Stimulated activated CD8-positive, alpha-beta memory T cell treated with anti-CD3 and anti-CD28 coated beads, Interleukin-4, amount 100 ng/mL, for 4 hours (primary cell): ENCODE results near the gene SLC41A3.
"Not testable (repeated sequence)": the region's sequence is repeated elsewhere in the genome, so short reads cannot be mapped to it uniquely, and the experiment has no call there.

Source experiments
- DNase-seq, 2 donors: peaks; one replicate each; pipeline ENCODE4 v3.0.0-alpha.2; 2020; ENCODE audit warnings: low read depth in 2 of 2, low spot score in 1 of 2

The SLC41A3 gene

GRCh38 chr3:126084768-126085180 is 850 bp upstream of the SLC41A3 start:
- no peak for DNase-seq

DNA sequence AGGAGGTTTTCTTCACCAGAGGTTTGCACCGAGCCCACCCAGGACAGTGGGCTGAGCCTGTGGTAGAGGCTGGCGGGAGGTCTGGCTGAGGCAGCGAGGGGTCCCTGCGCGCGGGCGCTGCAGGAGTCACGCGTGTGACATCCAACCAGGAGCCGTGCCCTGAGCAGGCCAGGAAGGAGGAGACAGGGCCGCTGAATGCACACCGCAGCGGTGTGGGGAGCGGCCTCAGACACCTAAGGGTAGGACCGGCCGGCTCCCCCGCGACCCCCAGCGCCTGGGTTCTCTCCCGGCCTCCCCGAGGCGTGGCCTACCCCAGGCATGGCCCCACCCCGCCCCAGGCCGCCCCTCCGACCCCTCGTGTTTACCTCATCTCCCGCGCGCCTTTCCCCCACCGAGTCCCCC is 412 bp downstream of the SLC41A3 start:
- peak in 1 of 2 donors; percentile 16 for DNase-seq

GRCh38 chr3:126083138-126083445 is 832 bp downstream of the SLC41A3 start:
- DNase-seq: no peak

GRCh38 chr3:126082362-126083137 is 1.4 kb downstream of the SLC41A3 start:
- no peak for DNase-seq

DNA sequence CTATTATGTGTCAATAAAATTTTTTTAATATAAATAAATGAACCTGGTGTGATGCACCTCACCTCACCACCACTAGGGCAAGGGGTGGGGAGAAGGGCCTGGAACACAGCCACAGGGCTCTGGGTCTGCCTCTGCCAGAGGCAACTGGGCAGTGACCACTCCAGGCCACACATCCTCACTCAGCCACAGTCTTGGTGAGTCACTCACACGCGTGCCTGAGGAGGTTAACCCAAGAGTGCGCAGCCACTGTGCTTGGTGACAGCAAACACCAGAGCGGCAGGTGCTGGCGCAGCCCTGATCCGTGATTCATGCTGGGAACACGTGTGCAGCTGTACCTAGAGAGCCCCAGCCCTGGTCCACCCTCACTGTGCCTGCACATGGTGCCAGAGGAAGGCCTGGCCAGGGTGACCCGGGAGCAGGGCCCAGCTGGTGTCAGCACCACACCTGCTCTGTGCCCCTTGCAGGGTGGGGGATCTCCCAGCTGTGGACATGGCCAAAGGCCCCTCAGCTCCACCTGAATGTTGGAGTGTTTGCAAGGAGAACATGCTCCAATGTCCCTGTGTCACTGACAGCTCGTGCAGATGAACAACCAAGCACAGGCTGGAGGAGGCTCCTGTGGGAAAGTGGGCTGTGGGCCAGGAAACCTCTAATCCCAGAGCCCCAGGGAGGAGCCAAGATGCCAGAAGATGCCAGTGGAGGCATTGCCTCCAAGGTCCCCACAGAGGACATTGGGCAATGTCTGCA is 2.1 kb downstream of the SLC41A3 start:
- DNase-seq: no peak

GRCh38 chr3:126080970-126081369 is 3.0 kb downstream of the SLC41A3 start:
- DNase-seq: no peak

- DNase-seq: no peak
Measured at GRCh38 chr3:126078866-126079265, 5.1 kb downstream of the SLC41A3 start.

- DNase-seq: no peak
Measured at GRCh38 chr3:126077754-126078153, 6.2 kb downstream of the SLC41A3 start.

- no peak for DNase-seq
Measured at GRCh38 chr3:126076140-126076539, 7.8 kb downstream of the SLC41A3 start.

GRCh38 chr3:126070146-126070545 is 13.8 kb downstream of the SLC41A3 start:
- no peak for DNase-seq

GRCh38 chr3:126067959-126068358 is 16.0 kb downstream of the SLC41A3 start:
- no peak for DNase-seq

- DNase-seq: not testable (repeated sequence)
Measured at GRCh38 chr3:126066676-126067075, 17.2 kb downstream of the SLC41A3 start.

DNA sequence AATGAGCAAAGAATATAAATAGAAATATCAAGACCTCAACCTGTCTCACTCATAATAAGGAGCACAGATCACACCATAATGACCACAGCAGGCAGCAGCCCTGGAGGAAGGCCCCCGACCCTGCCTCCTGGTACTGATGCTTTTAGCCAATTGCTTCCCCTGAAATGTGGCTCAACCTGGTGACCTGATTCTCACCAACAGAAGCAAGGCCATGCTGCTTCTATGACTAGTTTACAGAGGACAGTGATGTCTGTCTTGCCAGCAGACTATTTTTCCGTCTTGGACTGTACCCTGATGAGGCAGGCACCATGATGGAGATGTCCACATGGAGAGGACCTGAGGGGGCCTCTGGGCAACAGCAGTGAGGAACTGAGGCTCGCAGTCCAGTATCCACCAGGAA is 18.0 kb downstream of the SLC41A3 start:
- DNase-seq: no peak

DNA sequence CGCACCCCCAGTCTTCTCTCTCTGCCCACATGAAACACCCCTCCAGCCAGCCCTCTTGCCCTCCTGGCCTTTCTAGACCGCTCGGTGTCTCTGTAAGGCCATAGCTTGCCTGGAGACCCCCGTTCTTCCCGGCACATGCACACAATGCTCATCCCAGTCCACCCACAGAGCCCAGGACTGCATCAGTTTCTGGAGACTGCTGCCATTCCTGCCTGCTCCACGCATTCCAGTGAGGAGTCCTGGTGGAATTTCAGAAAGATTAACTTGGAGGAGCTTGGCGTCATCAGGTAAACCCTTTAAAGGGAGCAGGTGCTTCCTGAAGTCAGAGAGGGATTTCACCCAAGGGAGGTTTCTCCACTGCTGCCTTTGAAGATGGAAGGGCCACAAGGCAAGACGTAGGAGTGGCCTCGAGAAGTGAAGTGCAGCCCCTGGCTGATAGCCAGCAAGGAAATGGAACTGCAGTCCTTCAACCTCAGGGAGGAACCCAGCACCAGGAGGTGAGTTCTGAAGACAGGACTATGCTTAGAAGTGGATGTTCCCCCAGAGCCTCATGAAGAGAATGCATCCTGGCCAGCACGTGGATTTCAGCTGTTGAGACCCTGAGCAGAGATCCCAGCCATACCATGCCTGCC is 19.2 kb downstream of the SLC41A3 start:
- DNase-seq: no peak

GRCh38 chr3:126063358-126063965 is 20.5 kb downstream of the SLC41A3 start:
- no peak for DNase-seq

- no peak for DNase-seq
Measured at GRCh38 chr3:126061301-126062032, 22.5 kb downstream of the SLC41A3 start.

DNA sequence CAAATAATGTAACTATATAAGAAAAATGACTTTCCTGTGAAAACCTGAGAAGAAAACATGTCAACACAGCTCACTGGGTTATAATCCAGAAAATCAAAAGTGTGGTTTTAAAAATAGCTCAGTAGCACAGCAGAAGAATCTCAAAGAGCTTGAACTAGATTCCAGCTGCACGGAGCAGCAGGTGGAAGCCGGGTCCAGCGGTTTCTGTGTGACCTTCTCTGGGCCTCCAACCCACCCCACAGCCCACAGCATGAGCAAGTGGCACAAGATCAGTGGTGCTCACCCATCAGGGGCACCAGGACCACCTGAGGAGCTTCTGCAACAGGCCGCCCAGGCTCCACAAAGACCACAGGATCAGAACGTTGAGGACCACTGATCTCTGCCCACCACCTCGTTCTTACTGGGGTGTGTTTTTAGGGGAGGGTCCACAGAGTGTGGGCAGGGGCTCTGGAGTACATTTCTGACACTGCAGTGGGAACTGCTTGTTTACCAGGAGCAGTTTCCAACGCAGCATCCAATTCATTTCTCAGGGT is 23.2 kb downstream of the SLC41A3 start:
- DNase-seq: no peak

- DNase-seq: no peak
Measured at GRCh38 chr3:126058666-126059065, 25.3 kb downstream of the SLC41A3 start.

DNA sequence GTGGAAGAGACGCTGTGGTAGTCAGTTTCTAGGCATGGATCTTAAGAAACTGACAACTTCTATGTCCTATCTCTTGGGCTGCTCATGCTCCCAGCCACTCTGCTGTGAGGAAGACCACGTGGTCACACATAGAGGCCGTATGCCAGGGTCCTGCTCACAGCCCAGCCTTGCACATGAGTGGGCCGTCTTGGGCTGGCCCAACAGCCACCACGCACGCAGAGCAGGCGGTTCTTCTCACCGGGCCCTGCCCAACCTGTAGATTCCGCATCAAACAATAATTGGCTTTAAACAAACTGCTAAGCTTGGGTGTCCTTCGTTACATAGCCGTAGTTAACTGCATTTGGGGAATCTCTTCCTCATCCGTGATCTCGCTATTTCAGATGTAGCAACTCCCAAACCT is 26.0 kb downstream of the SLC41A3 start:
- no peak for DNase-seq

DNA sequence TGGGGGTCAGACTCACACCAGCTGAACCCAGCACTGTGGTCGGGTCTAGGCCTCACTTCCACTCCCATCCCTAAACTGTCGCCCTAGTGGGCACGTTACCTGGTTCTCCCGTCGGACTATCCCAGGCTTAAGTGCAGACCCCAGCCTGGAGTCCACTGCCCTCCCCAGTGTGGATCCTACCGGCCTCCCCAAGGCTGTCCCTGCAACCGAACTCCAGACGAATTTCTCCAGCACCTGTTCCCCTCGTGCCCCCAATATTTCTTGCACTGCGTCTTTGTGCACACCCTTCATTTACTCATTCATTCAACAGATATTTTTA is 26.5 kb downstream of the SLC41A3 start:
- no peak for DNase-seq
